HG03571 (cell line): ENCODE measurements around the gene PLA2G2F.

Experiments
- ATAC-seq: cut with Tn5 transposase; IDR thresholded peaks from one replicate; pipeline ENCODE4 v1.9.1; 2021; ENCODE audit not compliant: unreplicated experiment

Gene PLA2G2F

GRCh38 chr1:20187813-20188454, 48.8 kb downstream of the PLA2G2F start:
- no peak for ATAC-seq

- no peak for ATAC-seq
Observed at GRCh38 chr1:20188455-20188817, 49.3 kb downstream of the PLA2G2F start.

GRCh38 chr1:20189664-20190063, 50.5 kb downstream of the PLA2G2F start:
- ATAC-seq: no peak

- no peak for ATAC-seq
Observed at GRCh38 chr1:20190256-20191160, 51.4 kb downstream of the PLA2G2F start.

- no peak for ATAC-seq
Observed at GRCh38 chr1:20191266-20191825, 52.2 kb downstream of the PLA2G2F start.

GRCh38 chr1:20192364-20192763, 53.2 kb downstream of the PLA2G2F start:
- no peak for ATAC-seq

- ATAC-seq: no peak
Observed at GRCh38 chr1:20192871-20193411, 53.8 kb downstream of the PLA2G2F start.

GRCh38 chr1:20194224-20194623, 55.1 kb downstream of the PLA2G2F start:
- ATAC-seq: no peak

GRCh38 chr1:20194757-20195461, 55.8 kb downstream of the PLA2G2F start:
- ATAC-seq: no peak

- ATAC-seq: no peak
Observed at GRCh38 chr1:20195462-20195780, 56.3 kb downstream of the PLA2G2F start.

- ATAC-seq: no peak
Observed at GRCh38 chr1:20197329-20197791, 58.2 kb downstream of the PLA2G2F start.

GRCh38 chr1:20198296-20198695, 59.2 kb downstream of the PLA2G2F start:
- no peak for ATAC-seq

GRCh38 chr1:20198918-20199317, 59.8 kb downstream of the PLA2G2F start:
- no peak for ATAC-seq

- no peak for ATAC-seq
Observed at GRCh38 chr1:20199403-20199802, 60.3 kb downstream of the PLA2G2F start.

- ATAC-seq: no peak
Observed at GRCh38 chr1:20199840-20200239, 60.7 kb downstream of the PLA2G2F start.
